Gastroesophageal sphincter (tissue), 4 donors: Measurements from ENCODE around the gene COL18A1. TPM values are rescaled to one million over a fixed set of nuclear protein-coding genes. Genes with fewer than 3 reads are reported as not detected.
A peak's percentile ranks its signal among the peaks of the same experiment; 100 is the strongest.

Experiments
- ATAC-seq: fragments of 150-250 bp; one replicate; pipeline ENCODE4 v1.9.1; 2016; ENCODE audit warnings: mild to moderate bottlenecking, moderate library complexity
- H3K27ac ChIP-seq, 4 donors: fragments of 200-600 bp; sonication (generic) in 3 of 4; 1 replicate in 3 of 4; 2 replicates in 1 of 4; pipeline ENCODE4 v1.5.1; 2016 to 2019
- H3K27me3 ChIP-seq: fragments of 200-600 bp; sonication (generic); one replicate; pipeline ENCODE4 v1.5.1; 2019
- H3K36me3 ChIP-seq, 2 donors: fragments of 200-600 bp; sonication (generic); one replicate each; pipeline ENCODE4 v1.5.1; 2019; ENCODE audit warnings: control low read depth in 1 of 2
- H3K4me1 ChIP-seq, 3 donors: fragments of 200-600 bp; sonication (generic); 1 replicate in 2 of 3; 2 replicates in 1 of 3; pipeline ENCODE4 v1.5.1; 2016 to 2019; ENCODE audit warnings: control low read depth in 2 of 3
- H3K4me3 ChIP-seq, 2 donors: fragments of 200-600 bp; sonication (generic); one replicate each; pipeline ENCODE4 v1.5.1; 2019; ENCODE audit warnings: mild to moderate bottlenecking in 1 of 2, moderate library complexity in 1 of 2
- H3K9me3 ChIP-seq, 3 donors: fragments of 200-600 bp; sonication (generic); one replicate each; pipeline ENCODE4 v1.5.1; 2017 to 2019; ENCODE audit warnings: control low read depth in 2 of 3
- EP300 ChIP-seq: sonication (generic); formaldehyde crosslinking; IDR thresholded peaks from one replicate; pipeline ENCODE4 v1.6.1; 2017; ENCODE audit warnings: antibody characterized with exemption, mild to moderate bottlenecking
- POLR2A ChIP-seq, 2 donors: fragments of 450-650 bp; IDR thresholded peaks; one replicate each; pipeline ENCODE4 v1.6.1; 2017; ENCODE audit warnings: antibody characterized with exemption in 2 of 2, mild to moderate bottlenecking in 2 of 2, moderate library complexity in 1 of 2
- POLR2AphosphoS5 ChIP-seq: sonication (generic); formaldehyde crosslinking; IDR thresholded peaks from one replicate; pipeline ENCODE4 v1.6.1; 2017; ENCODE audit warnings: antibody characterized with exemption
- WGBS, 2 donors: methylation state at CpG; one replicate each; pipeline ENCODE4 v1.1.5; 2018; ENCODE audit warnings: low coverage in 1 of 2; 5-methylcytosine and 5-hydroxymethylcytosine counted together
- total RNA-seq, 4 donors: library from RNA; depleted of rRNA; stranded (reverse); fragments of >200 nt; gene quantifications; one replicate each; pipeline ENCODE4 v1.1.0, GENCODE V29; 2016
- TF ChIP-seq, protein P1 (sequence below), 4 experiments: fragments of 200-600 bp in 2 of 4; fragments of 450-650 bp in 2 of 4; sonication (generic) in 1 of 4; IDR thresholded peaks; one replicate each; pipeline ENCODE4 v1.5.1; 2017 to 2019; ENCODE audit warnings: antibody characterized with exemption in 4 of 4, mild to moderate bottlenecking in 2 of 4, moderate library complexity in 2 of 4

The COL18A1 gene
- total RNA-seq, 4 donors from 2014 or later: 69.3 to 116 (median 78.4) TPM

DNA sequence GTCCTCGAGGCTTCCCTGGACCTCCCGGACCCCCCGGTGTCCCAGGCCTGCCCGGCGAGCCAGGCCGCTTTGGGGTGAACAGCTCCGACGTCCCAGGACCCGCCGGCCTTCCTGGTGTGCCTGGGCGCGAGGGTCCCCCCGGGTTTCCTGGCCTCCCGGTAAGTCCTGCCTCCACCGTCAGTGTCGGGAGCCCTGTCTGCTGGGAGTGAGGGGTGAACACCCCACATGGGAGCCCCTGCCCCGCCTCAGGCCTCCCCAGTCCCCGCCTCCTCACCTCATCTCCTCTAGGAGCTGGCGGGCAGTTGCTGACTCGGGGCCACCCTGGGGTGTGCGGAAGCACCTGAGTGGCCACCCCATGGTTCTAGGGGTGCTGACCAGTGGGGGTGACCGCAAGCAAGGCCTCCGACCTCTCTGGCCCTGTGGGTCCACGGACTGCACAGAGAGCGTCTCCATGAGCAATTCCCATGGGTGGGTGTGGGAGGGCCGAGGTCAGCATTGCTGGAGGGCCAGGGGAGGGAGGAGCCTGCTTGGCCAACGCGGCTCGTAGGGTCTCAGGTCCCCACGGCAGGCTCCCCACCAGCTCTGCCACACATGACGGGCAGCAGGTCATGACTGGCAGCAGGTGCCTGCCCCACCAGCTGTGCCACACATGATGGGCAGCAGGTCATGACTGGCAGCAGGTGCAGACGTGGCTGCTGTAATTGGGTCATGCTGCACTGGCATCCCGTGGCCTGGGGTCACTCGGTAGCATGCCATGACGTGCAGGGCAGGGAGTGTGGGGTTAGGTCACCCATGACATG, 75.9 kb downstream of the COL18A1 start:
- WGBS, 2 donors: no CpG with 5 or more reads among the region's 35 CpGs
- Histone ChIP-seq H3K36me3 (peaks cover 0 to 70% of the 10 kb centered on the region in 2 donors), H3K4me3 (no peak overlapping the region), H3K9me3 (no peaks in the 10 kb centered on the region), H3K27me3 (no peaks in the 10 kb centered on the region), H3K27ac (no peak overlapping the region), H3K4me1 (peaks cover 0 to 12% (median 6%) of the 10 kb centered on the region in 3 donors)
- TF ChIP-seq, protein P1, sequence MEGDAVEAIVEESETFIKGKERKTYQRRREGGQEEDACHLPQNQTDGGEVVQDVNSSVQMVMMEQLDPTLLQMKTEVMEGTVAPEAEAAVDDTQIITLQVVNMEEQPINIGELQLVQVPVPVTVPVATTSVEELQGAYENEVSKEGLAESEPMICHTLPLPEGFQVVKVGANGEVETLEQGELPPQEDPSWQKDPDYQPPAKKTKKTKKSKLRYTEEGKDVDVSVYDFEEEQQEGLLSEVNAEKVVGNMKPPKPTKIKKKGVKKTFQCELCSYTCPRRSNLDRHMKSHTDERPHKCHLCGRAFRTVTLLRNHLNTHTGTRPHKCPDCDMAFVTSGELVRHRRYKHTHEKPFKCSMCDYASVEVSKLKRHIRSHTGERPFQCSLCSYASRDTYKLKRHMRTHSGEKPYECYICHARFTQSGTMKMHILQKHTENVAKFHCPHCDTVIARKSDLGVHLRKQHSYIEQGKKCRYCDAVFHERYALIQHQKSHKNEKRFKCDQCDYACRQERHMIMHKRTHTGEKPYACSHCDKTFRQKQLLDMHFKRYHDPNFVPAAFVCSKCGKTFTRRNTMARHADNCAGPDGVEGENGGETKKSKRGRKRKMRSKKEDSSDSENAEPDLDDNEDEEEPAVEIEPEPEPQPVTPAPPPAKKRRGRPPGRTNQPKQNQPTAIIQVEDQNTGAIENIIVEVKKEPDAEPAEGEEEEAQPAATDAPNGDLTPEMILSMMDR (IDR thresholded peaks at IDR 0.05): no peak
- TF ChIP-seq POLR2AphosphoS5 (no peak), EP300 (no peak), POLR2A (IDR thresholded peaks at IDR 0.05) (no peak)
- no peak for ATAC-seq

DNA sequence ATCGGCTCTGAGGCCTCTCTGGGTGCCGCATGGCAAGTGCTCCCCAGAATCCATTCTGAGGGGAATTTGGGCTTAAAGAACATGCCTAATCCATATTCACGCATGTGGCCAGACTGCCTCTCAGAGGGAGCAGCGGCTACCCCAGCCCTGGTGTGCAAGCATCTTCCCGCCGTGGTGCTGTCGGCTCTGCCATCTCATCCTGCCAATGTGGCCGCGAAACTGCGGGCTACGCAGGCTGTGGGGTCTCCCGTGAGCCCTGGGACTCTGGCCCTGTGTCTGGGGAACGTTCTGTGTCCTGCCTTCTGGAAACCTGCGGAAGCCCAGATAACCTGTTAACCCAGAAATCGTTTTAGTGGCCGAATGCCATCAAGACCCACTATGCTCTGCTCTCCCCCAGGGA, 76.6 kb downstream of the COL18A1 start:
- H3K4me1 ChIP-seq: peaks cover 0 to 12% (median 6%) of the 10 kb centered on the region in 3 donors

DNA sequence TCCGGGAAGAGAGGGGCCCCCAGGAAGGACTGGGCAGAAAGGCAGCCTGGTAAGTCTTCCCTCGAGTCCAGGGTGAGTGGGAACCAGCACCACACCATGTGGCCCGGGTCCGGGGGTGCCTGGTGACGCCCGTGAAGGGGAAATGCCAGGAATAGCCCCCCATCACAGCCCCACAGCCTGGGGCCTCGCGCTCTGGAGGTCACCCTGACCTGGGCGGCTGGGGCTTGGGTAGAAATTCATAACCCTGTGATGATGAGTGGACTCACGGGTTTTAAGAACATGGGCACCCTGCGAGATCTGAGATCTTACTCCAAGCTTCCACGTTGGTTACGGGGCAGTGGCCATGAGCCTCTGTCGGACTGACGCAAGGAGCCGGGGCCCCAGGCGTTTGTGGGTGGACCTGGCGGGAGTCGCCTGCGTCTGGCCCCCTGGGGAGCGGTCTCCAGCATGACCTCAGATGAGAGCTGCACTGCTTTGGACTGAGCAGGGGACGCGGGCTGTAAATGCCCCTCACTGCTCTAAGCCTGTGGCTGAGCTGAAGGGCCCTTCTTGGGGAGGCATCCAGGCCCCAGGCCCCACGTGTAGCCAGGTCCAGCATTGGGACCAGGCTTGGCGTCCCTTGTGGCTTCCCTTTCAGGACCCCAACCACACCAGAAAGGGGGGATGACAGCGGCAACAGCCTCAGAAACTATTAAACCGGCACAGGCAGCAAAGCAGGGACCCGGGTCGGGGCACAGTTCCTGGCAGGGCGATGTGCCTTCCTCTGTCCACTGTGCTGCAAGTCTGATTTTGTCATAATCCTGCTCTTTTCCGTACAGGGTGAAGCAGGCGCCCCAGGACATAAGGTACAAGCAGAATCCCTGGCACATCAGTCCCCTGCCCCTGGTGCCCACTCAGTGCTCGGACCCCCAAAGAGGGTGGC, 77.3 kb downstream of the COL18A1 start:
- Histone ChIP-seq H3K27ac (no peak overlapping the region), H3K27me3 (no peaks in the 10 kb centered on the region), H3K4me1 (peaks cover 0 to 11% (median 6%) of the 10 kb centered on the region in 3 donors), H3K4me3 (no peak overlapping the region), H3K9me3 (no peaks in the 10 kb centered on the region), H3K36me3 (peaks cover 0 to 69% of the 10 kb centered on the region in 2 donors)
- 93 to 100% methylated on average over 5 to 8 of the region's 33 CpGs for WGBS, 2 donors
- no peak for ATAC-seq
- TF ChIP-seq, protein P1 (IDR thresholded peaks at IDR 0.05): no peak
- no peak for TF ChIP-seq POLR2A (IDR thresholded peaks at IDR 0.05)
- TF ChIP-seq POLR2AphosphoS5: no peak
- TF ChIP-seq EP300: no peak

More for the DNA sequence above, 76.6 kb downstream of the COL18A1 start:
- TF ChIP-seq EP300 (no peak), POLR2AphosphoS5 (no peak), POLR2A (IDR thresholded peaks at IDR 0.05) (no peak)
- TF ChIP-seq, protein P1 (IDR thresholded peaks at IDR 0.05): no peak
- Histone ChIP-seq H3K27ac (no peak overlapping the region), H3K27me3 (no peaks in the 10 kb centered on the region), H3K9me3 (no peaks in the 10 kb centered on the region), H3K36me3 (peaks cover 0 to 64% of the 10 kb centered on the region in 2 donors), H3K4me3 (no peak overlapping the region)
- WGBS, 2 donors: 100% methylated on average over 1 of the region's 16 CpGs; no CpG with 5 or more reads in 1 of the 2 donors
- ATAC-seq: no peak

DNA sequence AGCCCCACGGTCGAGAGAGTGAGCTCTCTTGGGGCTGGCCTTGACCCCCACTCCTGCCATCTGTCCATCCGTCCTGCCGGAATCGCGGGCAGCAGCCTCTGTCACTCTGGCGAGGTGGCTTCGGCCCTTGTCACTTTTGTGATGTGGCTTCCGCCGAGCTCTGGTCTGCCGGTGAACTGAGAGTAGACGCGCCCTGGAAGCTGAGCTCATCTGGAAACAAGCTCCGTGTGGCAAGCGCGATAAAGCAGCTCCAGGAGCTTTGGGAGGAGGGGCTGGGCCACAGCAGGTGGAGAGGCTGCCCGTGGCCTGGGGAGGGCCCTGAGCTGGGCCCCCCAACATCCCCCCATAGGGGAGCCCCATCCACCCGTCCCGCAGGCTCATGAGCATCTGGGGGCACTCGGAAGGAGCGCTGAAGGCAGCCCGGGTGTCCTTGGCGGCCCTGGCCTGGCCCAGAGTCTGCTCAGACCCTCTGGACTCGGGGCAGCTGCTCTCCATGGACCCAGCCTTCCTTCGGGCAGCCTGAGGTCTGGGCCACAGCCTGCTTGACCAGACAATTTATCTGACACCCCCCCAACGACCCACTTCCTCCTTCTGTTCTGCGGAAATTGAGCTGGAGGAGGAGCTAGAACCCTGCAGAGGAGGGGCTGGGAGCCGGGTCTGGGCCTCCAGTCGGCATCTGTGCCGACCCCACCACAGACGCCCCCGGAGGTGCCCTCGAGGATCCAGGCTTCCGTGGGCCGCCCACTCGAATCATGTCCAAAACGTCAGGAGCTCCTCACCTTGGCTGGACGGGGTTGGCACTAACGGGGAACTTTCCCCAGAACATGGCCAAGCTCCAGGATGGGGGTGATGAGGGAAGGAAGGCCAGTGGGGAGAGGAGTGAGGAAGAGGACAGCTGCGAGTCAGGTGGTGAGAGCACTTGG, 78.2 kb downstream of the COL18A1 start:
- Histone ChIP-seq H3K4me3 (peak overlapping the region in 1 of 2 donors; percentile 11), H3K36me3 (peaks cover 0 to 68% of the 10 kb centered on the region in 2 donors), H3K27ac (peak overlapping the region in 2 of 4 donors; percentile 38 to 56), H3K4me1 (peaks cover 0 to 2% (median 0%) of the 10 kb centered on the region in 3 donors), H3K27me3 (no peaks in the 10 kb centered on the region), H3K9me3 (no peaks in the 10 kb centered on the region)
- 68 to 90% methylated on average over 2 to 4 of the region's 40 CpGs for WGBS, 2 donors
- ATAC-seq: no peak
- TF ChIP-seq POLR2A (IDR thresholded peaks at IDR 0.05) (no peak), POLR2AphosphoS5 (no peak), EP300 (no peak)
- TF ChIP-seq, protein P1 (IDR thresholded peaks at IDR 0.05): no peak
